Measurements from ENCODE around the gene PTGS1. TPM values are rescaled to one million over a fixed set of nuclear protein-coding genes. Genes with fewer than 3 reads are reported as not detected.

The PTGS1 gene
- total RNA-seq, 2 experiments from 2014 or later = 0.47 to 0.62 TPM

- DNase-seq = no peak
- Mint-ChIP-seq H3K9me3 (no peaks in the 10 kb centered on the region), H3K4me3 (no peak overlapping the region), H3K27ac (no peak overlapping the region), H3K27me3 (peaks cover 14% of the 10 kb centered on the region), H3K36me3 (no peaks in the 10 kb centered on the region), H3K4me1 (no peaks in the 10 kb centered on the region)
Observed at GRCh38 chr9:122377241-122378164, 6.7 kb downstream of the PTGS1 start.

- Mint-ChIP-seq H3K36me3 (no peaks in the 10 kb centered on the region), H3K4me1 (no peaks in the 10 kb centered on the region), H3K9me3 (no peaks in the 10 kb centered on the region), H3K4me3 (no peak overlapping the region), H3K27ac (no peak overlapping the region), H3K27me3 (peaks cover 7% of the 10 kb centered on the region)
- no peak for DNase-seq
Observed at GRCh38 chr9:122378236-122378635, 7.4 kb downstream of the PTGS1 start.

GRCh38 chr9:122379340-122379739, 8.5 kb downstream of the PTGS1 start:
- Mint-ChIP-seq H3K36me3 (no peaks in the 10 kb centered on the region), H3K27me3 (no peaks in the 10 kb centered on the region), H3K4me1 (peaks cover 7% of the 10 kb centered on the region), H3K27ac (no peak overlapping the region), H3K4me3 (no peak overlapping the region), H3K9me3 (no peaks in the 10 kb centered on the region)
- DNase-seq = no peak

GRCh38 chr9:122380293-122380692, 9.5 kb downstream of the PTGS1 start:
- no peaks in the 10 kb centered on the region for H3K27me3 Mint-ChIP-seq
- peaks cover 10% of the 10 kb centered on the region for H3K4me1 Mint-ChIP-seq
- no peaks in the 10 kb centered on the region for H3K9me3 Mint-ChIP-seq
- H3K36me3 Mint-ChIP-seq = no peaks in the 10 kb centered on the region
- no peak for DNase-seq
- H3K4me3 Mint-ChIP-seq = no peak overlapping the region
- no peak overlapping the region for H3K27ac Mint-ChIP-seq

GRCh38 chr9:122381206-122381950, 10.6 kb downstream of the PTGS1 start:
- H3K4me1 Mint-ChIP-seq = peaks cover 10% of the 10 kb centered on the region
- H3K9me3 Mint-ChIP-seq = no peaks in the 10 kb centered on the region
- H3K4me3 Mint-ChIP-seq = no peak overlapping the region
- DNase-seq = no peak
- H3K36me3 Mint-ChIP-seq = no peaks in the 10 kb centered on the region
- no peak overlapping the region for H3K27ac Mint-ChIP-seq
- no peaks in the 10 kb centered on the region for H3K27me3 Mint-ChIP-seq

- no peak for DNase-seq
- H3K27me3 Mint-ChIP-seq = no peaks in the 10 kb centered on the region
- no peak overlapping the region for H3K4me3 Mint-ChIP-seq
- H3K9me3 Mint-ChIP-seq = no peaks in the 10 kb centered on the region
- no peak overlapping the region for H3K27ac Mint-ChIP-seq
- H3K4me1 Mint-ChIP-seq = peaks cover 10% of the 10 kb centered on the region
- H3K36me3 Mint-ChIP-seq = no peaks in the 10 kb centered on the region
Observed at GRCh38 chr9:122382901-122383850, 12.4 kb downstream of the PTGS1 start.

GRCh38 chr9:122383992-122384461, 13.2 kb downstream of the PTGS1 start:
- H3K27me3 Mint-ChIP-seq = no peaks in the 10 kb centered on the region
- no peaks in the 10 kb centered on the region for H3K9me3 Mint-ChIP-seq
- H3K4me1 Mint-ChIP-seq = peaks cover 10% of the 10 kb centered on the region
- no peak overlapping the region for H3K27ac Mint-ChIP-seq
- DNase-seq = no peak
- H3K36me3 Mint-ChIP-seq = no peaks in the 10 kb centered on the region
- no peak overlapping the region for H3K4me3 Mint-ChIP-seq

- DNase-seq = no peak
- peaks cover 16% of the 10 kb centered on the region for H3K27me3 Mint-ChIP-seq
- peaks cover 15% of the 10 kb centered on the region for H3K4me1 Mint-ChIP-seq
- no peaks in the 10 kb centered on the region for H3K9me3 Mint-ChIP-seq
- H3K4me3 Mint-ChIP-seq = no peak overlapping the region
- H3K36me3 Mint-ChIP-seq = no peaks in the 10 kb centered on the region
- H3K27ac Mint-ChIP-seq = no peak overlapping the region
Observed at GRCh38 chr9:122386311-122386872, 15.6 kb downstream of the PTGS1 start.

- Mint-ChIP-seq H3K9me3 (no peaks in the 10 kb centered on the region), H3K4me3 (no peak overlapping the region), H3K4me1 (peaks cover 15% of the 10 kb centered on the region), H3K36me3 (no peaks in the 10 kb centered on the region), H3K27me3 (peaks cover 16% of the 10 kb centered on the region), H3K27ac (no peak overlapping the region)
- DNase-seq = no peak
Observed at GRCh38 chr9:122387536-122387935, 16.7 kb downstream of the PTGS1 start.

GRCh38 chr9:122389195-122389594, 18.4 kb downstream of the PTGS1 start:
- Mint-ChIP-seq H3K4me3 (no peak overlapping the region), H3K4me1 (peaks cover 10% of the 10 kb centered on the region), H3K27me3 (peaks cover 16% of the 10 kb centered on the region), H3K9me3 (no peaks in the 10 kb centered on the region), H3K27ac (no peak overlapping the region), H3K36me3 (no peaks in the 10 kb centered on the region)
- no peak for DNase-seq

GRCh38 chr9:122389799-122390481, 19.1 kb downstream of the PTGS1 start:
- H3K4me3 Mint-ChIP-seq = no peak overlapping the region

GRCh38 chr9:122392284-122392683, 21.5 kb downstream of the PTGS1 start:
- H3K27ac Mint-ChIP-seq = no peak overlapping the region
- DNase-seq = no peak
- H3K27me3 Mint-ChIP-seq = peaks cover 16% of the 10 kb centered on the region
- no peaks in the 10 kb centered on the region for H3K9me3 Mint-ChIP-seq
- no peak overlapping the region for H3K4me3 Mint-ChIP-seq
- no peaks in the 10 kb centered on the region for H3K36me3 Mint-ChIP-seq
- peaks cover 5% of the 10 kb centered on the region for H3K4me1 Mint-ChIP-seq

More at GRCh38 chr9:122389799-122390481, 19.1 kb downstream of the PTGS1 start:
- no peak overlapping the region for H3K27ac Mint-ChIP-seq
- H3K27me3 Mint-ChIP-seq = peaks cover 16% of the 10 kb centered on the region
- H3K36me3 Mint-ChIP-seq = no peaks in the 10 kb centered on the region
- DNase-seq = no peak
- H3K4me1 Mint-ChIP-seq = peaks cover 5% of the 10 kb centered on the region
- H3K9me3 Mint-ChIP-seq = no peaks in the 10 kb centered on the region

- no peaks in the 10 kb centered on the region for H3K36me3 Mint-ChIP-seq
- no peak overlapping the region for H3K4me3 Mint-ChIP-seq
- peaks cover 16% of the 10 kb centered on the region for H3K27me3 Mint-ChIP-seq
- H3K9me3 Mint-ChIP-seq = no peaks in the 10 kb centered on the region
- no peak overlapping the region for H3K27ac Mint-ChIP-seq
- DNase-seq = no peak
- H3K4me1 Mint-ChIP-seq = peaks cover 5% of the 10 kb centered on the region
Observed at GRCh38 chr9:122392714-122393113, 21.9 kb downstream of the PTGS1 start.
